Measurements from ENCODE around the gene BRICD5. TPM values are rescaled to one million over a fixed set of nuclear protein-coding genes. Genes with fewer than 3 reads are reported as not detected.

BRICD5 gene
- total and polyA plus RNA-seq, 7 donors: 1.8 to 21.3 (median 4.8) TPM; not detected in 2

GRCh38 chr16:2198283-2198682 is 12.4 kb downstream of the BRICD5 start:
- H3K4me3 ChIP-seq: no peak overlapping the region
- no peak overlapping the region for H3K27ac ChIP-seq
- H3K36me3 ChIP-seq: no peaks in the 10 kb centered on the region
- TF ChIP-seq POLR2AphosphoS5 (IDR thresholded peaks at IDR 0.05) (no peak), POLR2A (IDR thresholded peaks at IDR 0.05) (no peak), CTCF (IDR thresholded peaks at IDR 0.05) (no peak), EP300 (IDR thresholded peaks at IDR 0.05) (no peak)
- H3K4me1 ChIP-seq: peaks cover 0 to 21% (median 18%) of the 10 kb centered on the region in 4 donors
- DNase-seq: no peak
- peaks cover 27 to 52% (median 41%) of the 10 kb centered on the region in 3 donors for H3K27me3 ChIP-seq
- intact Hi-C loops (cut with DNase I): no loop called here
- no peaks in the 10 kb centered on the region for H3K9me3 ChIP-seq
- WGBS, 2 donors: 55 to 70% methylated on average over 4 of the region's 4 CpGs

DNA sequence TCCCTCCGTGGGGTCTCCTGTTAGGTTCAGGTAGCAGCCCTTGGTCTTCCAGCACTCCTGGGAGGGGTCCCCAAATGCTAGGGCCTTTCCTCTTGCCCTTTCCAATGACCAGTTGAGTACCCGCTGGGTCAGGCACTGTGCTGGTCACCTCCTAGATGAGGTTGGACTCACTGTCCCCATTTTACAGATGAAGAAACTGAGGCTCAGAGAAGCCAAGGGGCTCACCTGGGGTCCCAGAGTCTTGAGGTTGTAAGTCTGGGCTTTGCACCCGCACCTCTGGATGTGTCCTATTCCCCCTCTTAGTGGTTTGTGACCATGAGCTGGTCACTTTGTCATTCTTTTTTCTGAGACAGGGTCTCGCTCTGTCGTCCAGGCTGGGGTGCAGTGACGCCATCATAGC is 12.9 kb downstream of the BRICD5 start:
- Histone ChIP-seq H3K27me3 (peaks cover 27 to 55% (median 41%) of the 10 kb centered on the region in 3 donors), H3K4me3 (no peak overlapping the region), H3K27ac (no peak overlapping the region), H3K9me3 (no peaks in the 10 kb centered on the region), H3K36me3 (no peaks in the 10 kb centered on the region), H3K4me1 (peaks cover 0 to 21% (median 18%) of the 10 kb centered on the region in 4 donors)
- TF ChIP-seq POLR2A (IDR thresholded peaks at IDR 0.05): no peak
- no peak for TF ChIP-seq EP300 (IDR thresholded peaks at IDR 0.05)
- no peak for TF ChIP-seq POLR2AphosphoS5 (IDR thresholded peaks at IDR 0.05)
- no peak for TF ChIP-seq CTCF (IDR thresholded peaks at IDR 0.05)
- intact Hi-C loops (cut with DNase I): no loop called here
- WGBS, 2 donors: 82 to 85% methylated on average over 6 of the region's 6 CpGs
- DNase-seq: no peak

DNA sequence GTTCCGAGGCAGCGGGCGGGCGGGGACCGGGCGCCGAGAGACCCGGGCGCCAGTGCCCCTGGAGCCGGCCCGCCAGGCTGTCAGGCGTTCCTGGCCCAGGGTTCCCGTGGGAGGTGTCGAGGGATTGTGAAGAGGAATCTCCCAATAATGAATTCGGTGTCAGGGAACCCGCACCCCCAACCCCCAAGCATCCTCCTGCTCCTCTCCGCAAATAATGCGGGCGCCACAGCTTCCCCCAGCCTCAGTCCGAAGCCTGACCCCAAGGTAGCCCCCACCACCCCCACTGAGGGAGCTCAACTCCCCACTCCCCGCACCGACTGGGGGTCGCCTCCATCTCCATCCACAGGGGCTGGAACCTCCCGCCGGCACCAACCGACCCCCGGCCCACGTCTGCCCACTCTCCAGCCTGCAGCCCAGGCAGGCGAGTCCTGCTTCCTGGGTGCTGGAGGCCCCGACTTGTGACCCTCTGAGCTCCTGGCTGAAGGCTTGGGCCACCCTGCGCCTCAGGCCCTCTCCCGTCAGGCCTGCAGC is 13.6 kb downstream of the BRICD5 start:
- H3K27me3 ChIP-seq: peaks cover 27 to 55% (median 41%) of the 10 kb centered on the region in 3 donors

GRCh38 chr16:2196162-2196980 is 14.3 kb downstream of the BRICD5 start, which contains the start of gene CASKIN1:
Gene CASKIN1, minus strand, starts transcription at chr16:2196605. Its CDS starts 173 bp downstream, at chr16:2196432.
- 1% methylated on average over 129 of the region's 129 CpGs for WGBS, 2 donors
- peaks cover 0 to 21% (median 18%) of the 10 kb centered on the region in 4 donors for H3K4me1 ChIP-seq
- TF ChIP-seq CTCF (IDR thresholded peaks at IDR 0.05) (no peak), POLR2A (IDR thresholded peaks at IDR 0.05) (no peak), EP300 (IDR thresholded peaks at IDR 0.05) (no peak), POLR2AphosphoS5 (IDR thresholded peaks at IDR 0.05) (no peak)
- H3K27ac ChIP-seq: no peak within 1 kb of the TSS
- no peak for DNase-seq
- intact Hi-C loops (cut with DNase I): no loop called here
- no peaks in the 10 kb centered on the region for H3K9me3 ChIP-seq
- H3K4me3 ChIP-seq: peak within 1 kb of the TSS in 3 of 4 donors; percentile 30 to 50 (median 47)
- no peaks in the 10 kb centered on the region for H3K36me3 ChIP-seq
- H3K27me3 ChIP-seq: peaks cover 27 to 55% (median 41%) of the 10 kb centered on the region in 3 donors

More for the DNA sequence above, 13.6 kb downstream of the BRICD5 start:
- peaks cover 0 to 21% (median 18%) of the 10 kb centered on the region in 4 donors for H3K4me1 ChIP-seq
- no peaks in the 10 kb centered on the region for H3K36me3 ChIP-seq
- DNase-seq: no peak
- whole genome bisulfite sequencing, 2 donors: 24 to 30% methylated on average over 32 of the region's 32 CpGs
- no peaks in the 10 kb centered on the region for H3K9me3 ChIP-seq
- intact Hi-C loops (cut with DNase I): no loop called here
- H3K27ac ChIP-seq: no peak overlapping the region
- TF ChIP-seq EP300 (IDR thresholded peaks at IDR 0.05): no peak
- TF ChIP-seq POLR2A (IDR thresholded peaks at IDR 0.05): no peak
- TF ChIP-seq POLR2AphosphoS5 (IDR thresholded peaks at IDR 0.05): no peak
- no peak for TF ChIP-seq CTCF (IDR thresholded peaks at IDR 0.05)
- H3K4me3 ChIP-seq: peak overlapping the region in 3 of 4 donors; percentile 12 to 35 (median 30)

All from sigmoid colon (tissue), 7 donors.